IPS-NIHi7 (cell line): ENCODE measurements around the gene ZNF814.
"Not testable (repeated sequence)": the region's sequence is repeated elsewhere in the genome, so short reads cannot be mapped to it uniquely, and the experiment has no call there.

Experiments
- DNase-seq: peaks from one replicate; pipeline ENCODE4 v3.0.0; 2012; ENCODE audit warnings: mixed read lengths; ENCODE audit errors: extremely low spot score

Gene ZNF814

GRCh38 chr19:57862351-57862750, 26.5 kb downstream of the ZNF814 start:
- DNase-seq: not testable (repeated sequence)

GRCh38 chr19:57854117-57854516, 34.7 kb downstream of the ZNF814 start:
- DNase-seq: not testable (repeated sequence)

- DNase-seq: not testable (repeated sequence)
Measured at GRCh38 chr19:57851812-57852603, 36.8 kb downstream of the ZNF814 start.

- peak; percentile 32 for DNase-seq
Measured at GRCh38 chr19:57850553-57851017, 38.3 kb downstream of the ZNF814 start.

- DNase-seq: peak; percentile 67
Measured at GRCh38 chr19:57849666-57850473, 39.0 kb downstream of the ZNF814 start, which contains the start of gene ZNF587. Gene ZNF587, plus strand, starts transcription at chr19:57849859. Its CDS starts 180 bp downstream, at chr19:57850039.

GRCh38 chr19:57849162-57849665, 39.6 kb downstream of the ZNF814 start:
- not testable (repeated sequence) for DNase-seq

- DNase-seq: not testable (repeated sequence)
Measured at GRCh38 chr19:57847164-57847563, 41.7 kb downstream of the ZNF814 start.

GRCh38 chr19:57841122-57841763, 47.6 kb downstream of the ZNF814 start:
- no peak for DNase-seq

- DNase-seq: not testable (repeated sequence)
Measured at GRCh38 chr19:57838622-57839191, 50.1 kb downstream of the ZNF814 start.

GRCh38 chr19:57836991-57837390, 51.8 kb downstream of the ZNF814 start:
- DNase-seq: not testable (repeated sequence)

- DNase-seq: peak; percentile 84
Measured at GRCh38 chr19:57830071-57830602, 58.7 kb downstream of the ZNF814 start, which contains the start of gene ZNF587B. Gene ZNF587B, plus strand, starts transcription at chr19:57830299. Its CDS starts 230 bp downstream, at chr19:57830529.

- no peak for DNase-seq
Measured at GRCh38 chr19:57829316-57829715, 59.5 kb downstream of the ZNF814 start.

GRCh38 chr19:57825511-57825910, 63.3 kb downstream of the ZNF814 start:
- DNase-seq: no peak

- not testable (repeated sequence) for DNase-seq
Measured at GRCh38 chr19:57823608-57824007, 65.2 kb downstream of the ZNF814 start.

GRCh38 chr19:57823155-57823554, 65.7 kb downstream of the ZNF814 start:
- DNase-seq: not testable (repeated sequence)

GRCh38 chr19:57821501-57821900, 67.3 kb downstream of the ZNF814 start:
- DNase-seq: not testable (repeated sequence)

- not testable (repeated sequence) for DNase-seq
Measured at GRCh38 chr19:57821095-57821494, 67.7 kb downstream of the ZNF814 start.

GRCh38 chr19:57820599-57820998, 68.2 kb downstream of the ZNF814 start:
- no peak for DNase-seq

- DNase-seq: peak; percentile 84
Measured at GRCh38 chr19:57819475-57820148, 69.2 kb downstream of the ZNF814 start.

GRCh38 chr19:57818378-57818777, 70.5 kb downstream of the ZNF814 start:
- DNase-seq: no peak
